ENCODE measurements around the gene POLG. TPM values are rescaled to one million over a fixed set of nuclear protein-coding genes. Genes with fewer than 3 reads are reported as not detected.

The POLG gene
- total RNA-seq, 1 experiment from 2014 or later, result 60.3 TPM

GRCh38 chr15:89381888-89382686 is 47.5 kb upstream of the POLG start:
- H3K27me3 Mint-ChIP-seq (ENCODE audit: low read depth), result peaks cover 95% of the 10 kb centered on the region
- Histone ChIP-seq H3K9me3 (ENCODE audit: control insufficient read depth, low read depth, low read length) (no peaks in the 10 kb centered on the region), H3K56ac (ENCODE audit: insufficient read length, low read depth, low read length) (no peak overlapping the region), H3K79me2 (ENCODE audit: insufficient read depth, low read length) (no peaks in the 10 kb centered on the region), H2AK5ac (ENCODE audit: insufficient read length, low read length) (no peak overlapping the region), H3K18ac (ENCODE audit: insufficient read length, low read depth, low read length) (no peak overlapping the region), H3K27ac (ENCODE audit: insufficient read length, low read depth, low read length) (no peak overlapping the region), H3K9ac (ENCODE audit: extremely low read depth, insufficient read length, low read length) (no peak overlapping the region), H2BK12ac (ENCODE audit: insufficient read length, low read depth, low read length) (no peak overlapping the region), H2BK120ac (ENCODE audit: low read depth, low read length, poor library complexity, severe bottlenecking) (no peak overlapping the region), H3T11ph (ENCODE audit: low read length) (no peak overlapping the region), H2BK5ac (ENCODE audit: insufficient read length, low read length) (no peak overlapping the region), H3K23me2 (ENCODE audit: insufficient read length, low read depth, low read length, poor library complexity, severe bottlenecking) (no peaks in the 10 kb centered on the region), H3K23ac (ENCODE audit: insufficient read length, low read depth, low read length) (no peak overlapping the region), H3K4ac (ENCODE audit: low read depth, low read length) (no peak overlapping the region), H2BK15ac (ENCODE audit: low read depth, low read length) (no peak overlapping the region), H2AFZ (ENCODE audit: low read length) (no peak overlapping the region), H4K8ac (replicated peaks; ENCODE audit: insufficient read length, low read depth, low read length) (no peak overlapping the region), H3K4me2 (ENCODE audit: insufficient read depth, insufficient read length, low read length) (no peak overlapping the region), H4K20me1 (ENCODE audit: control insufficient read depth, insufficient read depth, insufficient read length) (no peaks in the 10 kb centered on the region), H3K14ac (ENCODE audit: insufficient read depth, low read length) (no peak overlapping the region), H3K4me1 (ENCODE audit: insufficient read depth, low read length) (no peaks in the 10 kb centered on the region; the same call in 1 of the 2 replicates), H3K79me1 (ENCODE audit: insufficient read depth, low read depth, low read length, poor library complexity, severe bottlenecking) (no peaks in the 10 kb centered on the region), H4K5ac (ENCODE audit: insufficient read length, low read depth, low read length) (no peak overlapping the region), H2BK20ac (ENCODE audit: low read depth, low read length, poor library complexity, severe bottlenecking) (no peak overlapping the region), H4K91ac (ENCODE audit: insufficient read length, low read depth, low read length) (no peak overlapping the region), H3K27me3 (ENCODE audit: insufficient read depth, low read length) (peaks cover 58% of the 10 kb centered on the region)
- no peak overlapping the region for H3K27ac Mint-ChIP-seq
- no peaks in the 10 kb centered on the region for H3K36me3 Mint-ChIP-seq (ENCODE audit: insufficient read depth in 1 of 3, low read depth in 3 of 3)
- H3K4me3 Mint-ChIP-seq, result peak overlapping the region in 1 of 2 experiments; percentile 21; a peak in 1 of 5 replicates
- no peak for TF ChIP-seq CTCF (conservative IDR thresholded peaks at IDR 0.05)
- no CpG with 5 or more reads among the region's 11 CpGs for WGBS (ENCODE audit: extremely low coverage, insufficient read length, low lambda C conversion rate)
- no peak for DNase-seq
- no peaks in the 10 kb centered on the region; a peak in 2 of 5 replicates for H3K9me3 Mint-ChIP-seq
- H3K4me1 Mint-ChIP-seq, result peaks cover 30 to 46% of the 10 kb centered on the region in 2 experiments
